Stimulated activated CD8-positive, alpha-beta memory T cell treated with anti-CD3 and anti-CD28 coated beads, Interleukin-12 subunit alpha, Interleukin-12 subunit beta, amount 100 ng/mL, for 24 hours (primary cell): ENCODE measurements around the gene AAGAB.
"Not testable (repeated sequence)": the region's sequence is repeated elsewhere in the genome, so short reads cannot be mapped to it uniquely, and the experiment has no call there.

Source experiments
- DNase-seq: peaks from one replicate; pipeline ENCODE4 v3.0.0-alpha.2; 2020; ENCODE audit errors: extremely low read depth

AAGAB gene

GRCh38 chr15:67173005-67173404 lies 81.5 kb downstream of the AAGAB start:
- DNase-seq, result no peak

GRCh38 chr15:67172172-67172571 lies 82.3 kb downstream of the AAGAB start:
- no peak for DNase-seq

- no peak for DNase-seq
Observed at GRCh38 chr15:67171471-67171870, 83.0 kb downstream of the AAGAB start.

GRCh38 chr15:67170143-67170925 lies 84.1 kb downstream of the AAGAB start:
- DNase-seq, result no peak

GRCh38 chr15:67168694-67169093 lies 85.8 kb downstream of the AAGAB start:
- DNase-seq, result no peak

- no peak for DNase-seq
Observed at GRCh38 chr15:67167091-67167490, 87.4 kb downstream of the AAGAB start.

- DNase-seq, result no peak
Observed at GRCh38 chr15:67166280-67167009, 88.0 kb downstream of the AAGAB start.

- no peak for DNase-seq
Observed at GRCh38 chr15:67165254-67166253, 88.9 kb downstream of the AAGAB start.

GRCh38 chr15:67164811-67165253 lies 89.6 kb downstream of the AAGAB start:
- DNase-seq, result no peak

GRCh38 chr15:67164401-67164791 lies 90.1 kb downstream of the AAGAB start:
- no peak for DNase-seq

- DNase-seq, result no peak
Observed at GRCh38 chr15:67163180-67163579, 91.3 kb downstream of the AAGAB start.

GRCh38 chr15:67161881-67162280 lies 92.6 kb downstream of the AAGAB start:
- DNase-seq, result no peak

- DNase-seq, result no peak
Observed at GRCh38 chr15:67161412-67161811, 93.0 kb downstream of the AAGAB start.

- no peak for DNase-seq
Observed at GRCh38 chr15:67158367-67158766, 96.1 kb downstream of the AAGAB start.

GRCh38 chr15:67157521-67158252 lies 96.8 kb downstream of the AAGAB start:
- DNase-seq, result no peak

GRCh38 chr15:67156834-67157233 lies 97.6 kb downstream of the AAGAB start:
- DNase-seq, result no peak

- DNase-seq, result no peak
Observed at GRCh38 chr15:67156426-67156825, 98.0 kb downstream of the AAGAB start.

- DNase-seq, result no peak
Observed at GRCh38 chr15:67154249-67154648, 100.2 kb downstream of the AAGAB start.

GRCh38 chr15:67153044-67153443 lies 101.4 kb downstream of the AAGAB start:
- DNase-seq, result not testable (repeated sequence)

- no peak for DNase-seq
Observed at GRCh38 chr15:67152429-67152828, 102.0 kb downstream of the AAGAB start.
